OCI-M1 (cell line): ENCODE data around the gene ZFYVE28.

Experiments used
- DNase-seq: peaks from one replicate; lab custom pipeline; 2025; lab: John Stamatoyannopoulos, UW

The ZFYVE28 gene

GRCh38 chr4:2258091-2259035 is 160.1 kb downstream of the ZFYVE28 start:
- DNase-seq: no peak

- DNase-seq: no peak
These were observed 160.9 kb downstream of the ZFYVE28 start for GRCh38 chr4:2257361-2258081.

GRCh38 chr4:2256781-2257191 is 161.7 kb downstream of the ZFYVE28 start:
- DNase-seq: no peak

- no peak for DNase-seq
These were observed 162.2 kb downstream of the ZFYVE28 start for GRCh38 chr4:2256156-2256731.

DNA sequence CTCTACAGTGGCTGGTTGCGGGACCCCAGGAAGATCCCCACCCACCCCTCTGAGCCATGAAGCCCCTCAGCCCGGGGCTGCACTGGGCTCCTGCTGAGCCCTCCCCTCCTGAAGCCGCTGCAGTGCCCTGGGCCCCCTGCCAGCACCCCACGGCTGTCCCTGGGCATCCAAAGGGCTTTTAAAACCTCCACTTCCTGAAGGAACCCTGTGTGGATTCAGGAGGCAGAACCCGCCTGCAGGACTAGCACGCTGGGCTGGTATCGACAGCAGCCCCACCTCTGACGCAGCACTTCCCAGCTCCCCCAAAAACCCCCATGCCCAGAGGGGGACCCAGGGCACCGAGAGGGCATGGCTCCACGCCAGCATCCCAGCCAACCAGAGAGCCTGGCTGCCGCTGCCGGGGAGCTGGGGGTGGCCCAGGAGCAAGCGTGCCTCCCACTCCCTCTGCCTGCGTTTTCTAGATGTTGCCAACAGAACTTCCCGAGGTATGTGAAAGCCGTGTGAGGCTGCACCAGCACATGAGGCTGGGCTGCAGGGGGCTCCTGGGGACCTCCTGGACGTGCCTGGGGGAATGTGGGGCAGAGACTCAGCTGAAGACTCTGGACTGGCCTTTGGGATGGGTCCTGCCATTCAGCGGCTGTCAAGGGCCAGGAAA is 162.8 kb downstream of the ZFYVE28 start:
- DNase-seq: no peak

DNA sequence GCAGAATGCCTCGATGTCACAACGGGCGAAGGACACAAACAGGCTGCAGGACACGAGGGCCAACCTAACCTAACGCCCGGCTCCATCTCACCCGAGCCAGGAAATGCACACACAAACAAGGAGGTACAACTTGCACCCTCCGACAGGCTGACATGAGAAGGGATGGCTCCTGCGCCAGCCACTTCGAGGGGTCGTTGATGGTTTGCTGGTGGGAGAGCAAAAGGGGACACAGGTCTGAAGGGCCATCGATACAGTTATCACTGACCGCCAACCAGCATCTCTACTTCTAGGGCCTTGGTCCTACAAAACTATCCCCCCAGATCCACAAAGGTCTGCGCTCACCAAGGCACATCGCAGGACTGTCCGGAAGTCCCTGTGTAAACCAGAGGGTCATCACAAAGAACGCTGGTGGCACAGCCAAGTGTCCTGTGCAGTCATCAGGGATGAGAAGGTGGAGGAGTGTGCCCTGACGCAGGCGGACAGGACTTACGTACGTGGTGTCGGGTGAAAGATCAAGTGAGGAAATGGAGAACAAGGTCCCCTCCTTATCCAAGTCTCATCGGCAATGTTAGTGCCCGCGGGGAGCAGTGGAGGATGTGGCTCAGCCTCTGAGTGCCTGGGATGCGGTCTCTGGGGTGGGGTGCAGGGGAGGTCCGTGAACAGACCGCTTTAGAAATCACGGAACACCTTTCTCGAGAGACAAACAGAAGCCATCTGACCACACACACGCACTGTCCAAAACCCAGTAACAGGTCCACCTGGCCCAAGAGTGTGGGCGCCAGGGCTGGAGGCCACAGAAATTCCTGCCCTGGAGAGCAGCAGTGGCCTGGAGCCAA is 163.6 kb downstream of the ZFYVE28 start:
- DNase-seq: no peak

DNA sequence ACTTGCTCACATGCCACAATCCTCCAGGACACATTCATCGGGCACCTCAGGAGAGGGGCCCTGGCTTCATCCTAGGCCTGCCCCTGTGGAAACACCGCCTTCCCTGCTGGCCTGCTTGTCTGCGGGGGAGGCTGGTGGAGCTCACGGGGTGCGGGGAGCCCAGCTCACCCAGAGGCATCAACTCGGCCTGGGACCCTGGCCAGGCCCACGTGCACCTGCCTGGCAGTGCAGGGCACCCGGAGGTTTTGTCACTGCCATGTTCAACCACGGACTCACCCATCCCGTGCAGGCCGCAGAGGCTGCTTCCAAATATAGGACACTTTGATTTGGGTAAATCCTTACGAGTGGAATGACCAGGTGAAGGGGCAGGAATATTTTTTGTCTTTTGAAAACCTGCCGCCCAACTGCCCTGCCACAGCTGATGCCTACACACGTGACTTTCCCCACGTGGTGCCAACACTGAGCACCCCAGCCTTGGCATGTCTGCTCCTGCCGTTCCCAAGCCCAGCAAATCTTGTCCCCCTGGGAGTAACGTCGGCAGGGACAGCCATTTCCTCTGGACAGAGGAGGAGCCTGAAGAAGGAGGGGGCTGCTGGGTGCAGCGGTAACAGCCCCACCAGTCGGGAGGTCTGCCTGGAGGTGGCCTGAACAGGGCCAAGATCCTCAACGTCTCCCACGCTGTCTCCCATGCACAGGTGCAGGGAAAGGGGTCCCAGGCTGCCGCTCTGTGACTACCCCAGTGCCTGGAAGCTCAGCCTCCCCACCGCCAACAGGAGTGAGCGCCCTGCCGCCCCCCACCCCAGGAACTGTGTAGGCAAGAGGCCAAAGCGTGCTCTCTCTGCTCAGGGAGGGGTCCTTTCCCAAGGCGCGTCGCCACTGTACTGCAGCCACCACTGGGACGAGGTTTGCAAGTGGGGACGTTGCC is 165.0 kb downstream of the ZFYVE28 start:
- DNase-seq: no peak

DNA sequence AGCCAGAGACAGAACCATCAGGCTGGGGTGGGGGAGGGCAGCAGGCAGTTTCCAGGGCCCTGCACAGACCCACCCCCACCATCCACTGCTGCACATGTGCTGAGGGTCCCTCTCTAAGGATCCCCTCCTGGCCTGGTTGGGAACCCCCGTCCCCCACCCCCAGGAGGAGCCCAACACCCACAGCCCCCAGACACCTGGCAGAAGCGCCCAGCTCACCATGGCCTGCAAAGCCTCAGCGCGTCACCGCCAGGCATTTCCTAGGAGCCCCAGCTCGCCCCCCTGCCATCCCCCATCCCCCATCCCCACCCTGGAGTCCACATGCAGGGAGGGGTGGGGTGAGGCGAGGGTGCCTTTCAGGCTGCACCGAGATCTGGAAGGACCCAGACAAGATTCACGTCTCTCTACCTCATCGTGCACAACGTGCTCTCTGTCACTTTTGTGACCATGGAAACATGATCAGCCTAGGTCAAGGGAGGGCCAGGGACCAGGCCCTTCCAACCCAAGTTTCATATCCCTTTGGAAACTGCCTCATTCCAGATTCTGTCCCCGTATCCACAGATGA is 165.8 kb downstream of the ZFYVE28 start:
- no peak for DNase-seq

DNA sequence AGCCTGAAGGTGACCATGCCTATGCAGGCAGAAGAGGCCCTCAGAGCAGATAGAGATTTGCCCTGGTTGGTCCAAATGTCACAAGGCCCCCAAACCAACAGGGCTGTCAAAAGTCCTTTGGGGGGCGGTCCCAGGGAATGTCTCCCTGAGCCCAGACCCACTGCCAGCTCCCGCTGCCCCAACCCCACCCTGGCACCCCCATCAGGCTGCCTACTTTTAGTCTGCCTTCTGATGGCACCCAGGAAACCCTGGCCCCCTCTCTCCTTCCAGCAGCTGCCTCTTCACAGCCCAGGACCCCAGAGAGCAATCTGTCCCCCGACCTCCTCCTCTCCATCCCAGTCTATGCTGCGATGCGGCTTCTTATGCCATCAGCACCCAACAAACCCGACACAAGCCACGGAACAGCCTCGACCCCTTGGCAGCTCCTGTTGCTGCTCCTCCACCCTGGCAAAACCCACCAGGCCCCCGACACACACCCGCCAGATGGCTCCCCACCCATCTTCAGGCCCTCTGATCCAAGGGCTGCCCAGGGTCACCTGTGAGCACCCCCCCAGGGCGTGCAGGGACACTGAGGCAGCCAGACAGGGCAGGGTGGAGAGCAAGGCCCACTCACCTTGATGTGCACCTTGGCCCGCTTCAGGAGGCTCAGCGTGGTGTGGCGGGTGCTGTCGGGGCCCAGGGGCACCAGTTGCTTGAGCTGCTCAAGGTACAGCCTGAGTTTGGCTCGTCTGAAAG is 166.5 kb downstream of the ZFYVE28 start:
- no peak for DNase-seq

DNA sequence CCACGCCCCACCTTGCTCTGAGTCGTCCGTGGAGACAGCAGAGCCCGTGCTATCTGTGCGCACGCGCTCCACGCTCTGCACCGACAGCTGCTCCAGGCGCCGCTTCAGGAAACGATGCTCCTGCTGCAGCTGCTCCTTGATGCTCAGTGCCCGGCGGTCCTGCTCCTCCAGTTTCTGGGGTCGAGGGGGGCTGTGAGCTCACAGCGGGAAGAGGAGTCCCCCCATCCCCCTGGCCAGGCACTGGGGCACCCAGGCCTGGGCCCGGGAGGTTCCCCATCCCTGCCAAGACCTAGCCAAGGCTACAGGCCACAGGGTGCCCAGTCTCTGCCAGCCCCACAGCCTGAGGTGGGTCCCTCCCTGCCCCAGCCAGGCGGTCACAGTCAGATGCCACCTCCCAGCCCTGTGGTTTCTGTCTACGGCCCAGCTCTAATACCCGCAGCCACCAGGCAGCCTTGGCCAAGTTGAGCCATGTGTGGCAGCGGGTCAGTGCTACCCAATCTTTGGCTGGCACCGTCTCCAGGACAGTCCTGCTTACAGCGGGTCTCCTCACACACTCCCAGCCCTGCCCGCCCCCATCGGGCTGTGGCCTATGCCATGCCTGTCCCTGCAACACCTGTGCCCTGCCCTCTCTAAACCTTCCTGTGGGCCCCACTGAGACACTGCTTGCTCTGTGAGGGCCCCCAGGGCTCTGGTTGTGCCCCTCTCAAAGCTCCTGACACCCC is 167.2 kb downstream of the ZFYVE28 start:
- no peak for DNase-seq

DNA sequence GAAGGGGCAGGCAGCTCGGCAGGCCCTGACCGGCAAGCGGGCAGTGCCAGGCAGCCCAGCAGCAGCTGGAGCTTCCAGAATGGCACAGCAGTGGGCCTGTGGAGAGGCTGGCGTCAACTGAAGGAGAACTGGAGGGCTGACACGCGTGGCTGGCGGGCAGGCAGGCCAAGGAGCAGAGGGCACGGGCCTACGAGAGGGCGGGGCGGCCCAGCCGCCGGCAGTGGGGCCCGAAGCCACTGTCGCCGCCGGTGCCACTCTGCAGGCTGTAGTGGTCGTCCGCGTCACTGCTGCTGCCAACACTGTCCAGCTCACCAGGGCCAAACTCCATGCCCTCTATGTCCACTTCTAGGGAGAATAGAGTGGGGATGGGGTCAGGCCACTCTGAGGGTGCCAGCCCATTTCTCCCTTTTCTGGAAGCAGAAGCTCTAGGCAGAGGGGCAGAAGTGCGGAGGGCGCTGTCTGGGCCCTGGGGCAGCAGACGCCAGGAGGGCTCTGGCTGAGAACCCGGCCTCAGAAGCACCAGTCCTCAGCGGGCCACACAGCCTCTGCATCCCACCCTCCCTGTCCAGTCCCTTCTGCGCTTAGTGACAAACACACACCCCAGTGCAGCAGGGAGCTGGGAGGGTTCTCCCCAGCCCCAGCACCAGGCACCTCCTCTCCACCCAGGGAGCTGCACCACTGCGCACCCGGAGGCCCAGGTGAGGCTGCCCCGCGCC is 167.9 kb downstream of the ZFYVE28 start:
- no peak for DNase-seq

DNA sequence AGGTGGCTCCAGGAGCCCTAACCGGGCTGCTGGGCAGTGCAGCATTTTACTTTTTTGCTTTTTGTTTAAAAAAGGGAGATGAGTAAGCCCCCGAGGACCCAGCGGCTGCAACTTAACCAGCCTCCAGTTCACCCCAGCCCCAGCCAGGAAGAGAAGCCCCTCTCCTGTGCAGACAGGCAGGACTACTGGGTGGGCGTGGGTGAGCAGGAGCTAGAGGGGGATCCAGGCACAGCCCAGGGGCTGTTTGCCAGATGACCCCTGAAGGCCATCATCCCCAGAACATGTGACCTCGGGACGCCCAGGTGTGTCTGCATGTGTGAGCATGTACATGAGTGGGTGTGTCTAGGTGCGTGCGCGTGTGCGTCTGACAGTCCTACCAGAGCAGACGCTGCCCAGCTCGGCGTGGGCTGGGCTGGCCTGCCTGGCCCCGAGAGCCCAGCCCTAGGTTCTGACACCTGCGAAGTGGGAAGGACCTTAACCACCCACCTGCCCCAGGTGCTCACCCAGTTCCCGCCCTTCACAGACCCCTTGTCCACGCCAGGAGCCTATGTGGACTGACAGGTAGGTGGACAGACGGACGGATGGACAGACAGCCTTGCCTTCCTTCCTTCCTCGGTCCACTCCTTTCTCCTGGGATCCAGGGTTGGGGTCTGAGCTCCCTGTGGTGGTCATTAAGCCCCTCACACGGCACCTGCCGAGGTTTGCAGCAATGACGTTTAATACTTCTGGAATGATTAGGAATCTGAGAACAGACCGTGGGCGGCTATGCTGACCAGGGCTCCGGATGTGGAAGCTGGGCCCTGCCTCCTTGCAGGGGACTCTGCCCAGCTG is 168.7 kb downstream of the ZFYVE28 start:
- DNase-seq: no peak

DNA sequence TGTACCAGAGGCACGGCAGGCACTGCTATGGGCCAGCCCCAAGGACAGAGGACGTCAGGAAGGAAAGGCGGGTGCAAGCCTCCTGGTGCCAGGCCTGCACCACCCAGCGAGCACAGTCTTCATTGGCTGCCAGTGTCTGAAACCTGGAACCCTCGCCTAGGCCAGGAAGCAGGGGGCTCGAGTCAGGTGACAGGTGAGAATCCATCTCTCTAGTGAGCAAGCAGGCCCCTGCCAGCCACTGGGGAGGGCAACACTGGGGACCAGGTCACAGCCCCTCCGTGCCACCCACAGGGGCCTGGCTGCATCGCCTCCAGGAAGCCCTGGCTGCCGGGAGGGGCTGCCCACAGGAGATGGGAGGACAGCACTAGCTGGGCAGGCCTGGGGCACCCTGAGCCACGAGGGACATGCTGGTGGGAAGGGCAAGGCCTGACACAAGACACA is 169.6 kb downstream of the ZFYVE28 start:
- DNase-seq: no peak

DNA sequence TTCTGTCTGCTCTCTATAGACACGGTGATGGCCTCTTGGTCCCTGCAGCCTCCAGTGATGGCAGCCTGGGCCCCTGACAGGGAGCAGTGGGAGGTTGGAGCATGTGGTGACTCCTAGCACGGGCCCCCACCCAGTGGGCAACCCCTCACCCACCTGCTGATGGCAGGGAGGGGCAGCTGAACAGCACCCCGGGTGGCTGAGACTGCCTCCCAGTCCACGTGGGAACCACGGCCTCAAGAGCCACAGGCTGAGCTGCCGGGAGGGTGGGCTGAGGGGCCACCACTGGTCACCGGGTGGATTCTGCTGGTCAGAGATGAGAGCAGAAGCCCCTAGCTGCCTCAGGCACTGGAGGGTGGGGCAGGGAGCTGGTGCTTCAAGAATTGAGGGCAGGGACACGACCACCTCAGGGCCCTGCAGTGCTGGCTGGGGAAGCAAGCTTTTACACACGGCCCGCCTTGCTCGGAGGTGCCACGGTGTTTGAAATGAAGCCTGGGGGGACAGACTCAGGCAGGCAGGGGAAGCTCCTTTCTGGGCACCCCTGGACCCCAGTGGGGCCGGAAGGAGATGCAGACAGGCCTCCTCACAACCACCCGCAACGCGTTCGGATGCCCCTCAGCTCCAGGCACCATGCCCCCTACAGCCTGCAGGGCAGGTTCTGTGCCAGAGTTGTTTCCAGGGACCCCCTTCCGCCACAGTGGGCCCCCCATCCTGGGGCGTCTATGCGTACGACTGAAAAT is 170.2 kb downstream of the ZFYVE28 start:
- DNase-seq: no peak

- no peak for DNase-seq
These were observed 171.1 kb downstream of the ZFYVE28 start for GRCh38 chr4:2247128-2248043.
